H1 (cell line): ENCODE results near the gene ASF1A. TPM values are rescaled to one million over a fixed set of nuclear protein-coding genes. Genes with fewer than 3 reads are reported as not detected.
A peak's percentile ranks its signal among the peaks of the same experiment; 100 is the strongest.

Experiments
- CHD2 ChIP-seq: IDR thresholded peaks from 2 replicates; pipeline ENCODE4 v1.6.1; 2012; ENCODE audit warnings: low read length, improper control_type of control experiment
- POLR2AphosphoS5 ChIP-seq: IDR thresholded peaks from 2 replicates; pipeline ENCODE4 v1.6.1; 2011; ENCODE audit warnings: low read depth, low read length
- SAP30 ChIP-seq: fragments of 300-600 bp; sonication (generic); IDR thresholded peaks from 2 replicates; pipeline ENCODE4 v1.7.1; 2012; ENCODE audit warnings: low read length, moderate library complexity, mild to moderate bottlenecking, inconsistent platforms; ENCODE audit not compliant: insufficient read depth, insufficient replicate concordance
- TBP ChIP-seq: IDR thresholded peaks from 2 replicates; pipeline ENCODE4 v1.6.1; 2011; ENCODE audit warnings: low read depth, low read length, improper control_type of control experiment
- YY1 ChIP-seq: IDR thresholded peaks from 2 replicates; pipeline ENCODE4 v1.6.1; 2011; ENCODE audit warnings: low read depth, mild to moderate bottlenecking, low read length
- polyA plus RNA-seq, 7 experiments: library from polyadenylated mRNA; depleted of rRNA in 3 of 7; stranded (reverse) in 5 of 7; unstranded in 2 of 7; fragments of >200 nt in 5 of 7; fragments of 200-250 nt in 2 of 7; gene quantifications; 1 replicate in 5 of 7; 2 replicates in 1 of 7; 4 replicates in 1 of 7; pipeline versions ENCODE4 v1.2.1 to v1.2.3, GENCODE V29; 2011 to 2013; ENCODE audit warnings: missing spikeins in 2 of 7, mixed read lengths in 2 of 7
- total RNA-seq: library from RNA; stranded (reverse); fragmentation: NEBNext Ultra II Directional; extraction: Animal tissue kit (Norgen Biotek cat#: 25700); gene quantifications from 2 replicates; pipeline ENCODE4 v1.2.1, GENCODE V29; 2021

The ASF1A gene
- total and polyA plus RNA-seq, 2 of the 8 experiments (the other 6 are each of a cell fraction or from before 2014, with no cell fraction given), result 11.4 to 50.2 TPM

DNA sequence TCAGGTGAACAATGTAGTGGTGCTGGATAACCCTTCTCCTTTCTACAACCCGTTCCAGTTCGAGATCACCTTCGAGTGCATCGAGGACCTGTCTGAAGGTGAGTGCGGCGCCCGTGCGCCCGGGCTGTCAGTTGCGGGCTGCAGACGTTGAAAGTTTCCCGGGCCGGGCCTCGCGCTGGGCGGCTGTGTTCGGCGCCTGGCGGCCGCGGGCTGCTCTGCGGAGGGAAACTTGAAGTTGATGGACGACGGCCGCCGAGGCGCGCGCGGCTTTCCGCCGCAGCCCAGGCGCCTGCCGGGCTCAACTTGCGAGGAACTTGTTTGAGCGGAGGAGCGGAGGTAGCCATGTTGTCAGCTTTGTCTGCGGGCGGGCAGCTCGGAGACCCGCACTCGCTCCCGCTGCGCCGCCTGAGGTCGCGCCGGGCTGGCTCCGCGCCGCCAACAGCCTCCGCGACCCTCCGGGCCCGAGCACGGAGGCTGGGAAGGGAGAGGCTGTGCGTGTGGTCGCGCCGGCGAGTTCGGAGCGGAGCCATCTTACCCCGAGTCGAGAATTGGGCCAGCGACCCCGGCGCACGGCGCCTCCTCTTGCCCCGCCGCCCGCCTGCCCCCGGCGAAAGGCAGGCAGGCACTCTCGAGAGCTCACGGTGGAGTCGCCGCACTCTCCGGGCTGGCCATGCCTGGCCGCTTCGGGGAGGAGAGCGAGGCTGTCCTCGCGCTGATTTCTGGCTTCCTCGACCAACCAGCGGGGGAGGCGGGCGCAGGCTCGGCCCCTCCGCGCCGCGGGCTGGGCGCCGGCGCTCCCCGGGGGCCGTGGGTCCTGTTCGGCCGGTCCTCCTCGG lies 691 bp downstream of the ASF1A start (continued):
- peak; percentile 84 for TF ChIP-seq YY1
- peak; percentile 80 for TF ChIP-seq POLR2AphosphoS5
- no peak for TF ChIP-seq CHD2
- peak; percentile 87 for TF ChIP-seq SAP30
- TF ChIP-seq TBP, result 0 out of 2 replicates have a peak, but pooled peaks have one; percentile 16
